Stimulated activated CD4-positive, alpha-beta T cell treated with anti-CD3 and anti-CD28 coated beads, Interleukin-2, amount 100 ng/mL, for 24 hours (primary cell): ENCODE data around the gene OR4A16.

Experiments used
- DNase-seq, 2 donors: peaks; one replicate each; pipeline ENCODE4 v3.0.0-alpha.2; 2020

The OR4A16 gene

GRCh38 chr11:55342901-55343300 is at the start of gene OR4A16:
TSS of gene OR4A16 (plus strand) at chr11:55343201. CDS start at chr11:55343201, 0 bp downstream.
- DNase-seq = no peak

GRCh38 chr11:55324500-55324899 is 18.5 kb upstream of the OR4A16 start:
- no peak for DNase-seq

DNA sequence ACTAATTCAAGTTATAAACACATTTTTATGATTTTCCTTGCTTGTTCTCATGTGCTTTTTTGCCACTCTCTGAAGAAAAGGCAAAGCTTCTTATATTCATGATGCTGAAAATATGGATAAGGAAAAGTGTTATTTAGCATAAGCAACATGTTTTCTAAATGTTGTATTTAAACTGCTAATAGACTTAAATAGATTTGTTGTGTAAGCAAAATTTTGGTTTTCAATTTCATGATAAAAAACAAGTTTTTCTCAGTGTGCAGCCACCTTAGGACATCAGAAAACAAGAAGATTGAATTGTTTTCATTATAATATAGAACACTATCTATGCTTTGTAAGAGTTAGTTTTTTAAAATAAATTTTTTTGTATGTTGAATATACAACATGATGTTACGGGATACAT is 2.3 kb downstream of the OR4A16 start:
- no peak for DNase-seq

GRCh38 chr11:55349032-55349431 is 6.0 kb downstream of the OR4A16 start:
- no peak for DNase-seq

DNA sequence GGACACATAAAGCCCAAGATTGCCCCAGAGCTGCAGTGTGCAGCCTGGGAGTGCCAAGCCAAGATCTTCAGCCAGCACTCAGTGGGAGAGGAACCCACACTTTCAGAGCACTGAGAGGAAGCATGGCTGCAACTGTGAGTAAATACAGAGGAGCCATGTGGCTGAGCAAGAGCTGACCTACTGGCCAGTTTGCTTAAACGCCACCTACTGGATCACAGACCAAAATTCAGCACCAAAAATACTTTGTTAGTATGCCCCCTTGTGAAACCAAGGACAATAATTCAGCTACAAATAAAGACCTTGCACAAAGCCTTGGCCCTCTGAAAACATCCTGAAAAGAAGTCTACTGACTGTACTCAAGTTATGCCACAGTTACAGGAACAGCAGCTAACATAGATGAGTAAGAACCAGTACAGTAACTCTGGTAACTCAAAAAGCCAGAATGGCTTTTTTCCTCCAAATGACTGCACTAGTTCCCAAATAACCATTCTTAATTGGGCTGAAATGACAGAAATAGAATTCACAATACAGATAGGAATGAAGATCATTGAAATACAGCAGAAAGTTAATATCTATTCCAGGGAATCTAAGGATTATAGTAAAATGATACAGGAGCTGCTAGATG is 14.7 kb downstream of the OR4A16 start:
- no peak for DNase-seq

DNA sequence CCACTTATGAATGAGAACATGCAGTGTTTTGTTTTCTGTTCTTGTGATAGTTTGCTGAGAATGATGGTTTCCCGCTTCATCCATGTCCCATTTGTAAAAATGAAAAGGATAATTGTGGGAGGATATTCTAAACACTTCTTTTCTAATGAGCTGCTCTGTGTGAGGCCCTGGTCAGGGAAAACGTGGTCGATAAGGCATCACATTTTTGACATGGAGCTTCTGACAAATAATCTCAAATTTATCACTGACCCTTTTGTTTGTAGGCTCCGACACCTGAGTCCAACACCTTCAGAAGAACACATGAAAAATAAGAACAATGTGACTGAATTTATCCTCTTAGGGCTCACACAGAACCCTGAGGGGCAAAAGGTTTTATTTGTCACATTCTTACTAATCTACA is 24.7 kb downstream of the OR4A16 start, which contains the start of gene OR4A15:
OR4A15 (plus strand) TSS at position 301 of the 400 bp plus-strand sequence; CDS start at position 301, 0 bp downstream.
- DNase-seq = no peak
